BJ (cell line): Measurements from ENCODE around the gene STX2. TPM values are rescaled to one million over a fixed set of nuclear protein-coding genes. Genes with fewer than 3 reads are reported as not detected.
"Not testable (repeated sequence)": the region's sequence is repeated elsewhere in the genome, so short reads cannot be mapped to it uniquely, and the experiment has no call there.

Experiments used
- CTCF ChIA-PET: fragments of 350-600 bp; formaldehyde crosslinking; extraction: SDS; loops from one replicate; lab custom pipeline; 2021; ENCODE audit warnings: antibody characterized with exemption, inconsistent platforms; lab: Yijun Ruan, JAX
- POLR2A ChIA-PET: fragments of 300-600 bp; sonication (Branson Sonifier 250); formaldehyde crosslinking; extraction: SDS; loops from one replicate; lab custom pipeline; 2021; ENCODE audit warnings: antibody characterized with exemption; lab: Charles Lee
- DNase-seq: peaks from one replicate; pipeline ENCODE4 v3.0.0-alpha.2; 2011; ENCODE audit warnings: low read depth
- H3K27me3 ChIP-seq: 2 replicates; pipeline ENCODE4 v1.6.0; 2011; ENCODE audit warnings: low read length; ENCODE audit not compliant: control insufficient read depth, insufficient read depth
- H3K36me3 ChIP-seq: 2 replicates; pipeline ENCODE4 v1.5.1; 2011; ENCODE audit warnings: low read length; ENCODE audit not compliant: control insufficient read depth, insufficient read depth
- H3K4me3 ChIP-seq: 2 replicates; pipeline ENCODE4 v1.5.1; 2011; ENCODE audit warnings: low read depth, mild to moderate bottlenecking, control low read depth, low read length
- polyA plus RNA-seq: library from polyadenylated mRNA; depleted of rRNA; stranded (reverse); fragments of >200 nt; gene quantifications from 2 replicates; pipeline ENCODE4 v1.2.3, GENCODE V29; 2011
- TF ChIP-seq, protein P1 (sequence below): IDR thresholded peaks from 2 replicates; pipeline ENCODE4 v1.5.1; 2011; ENCODE audit warnings: low read depth, mild to moderate bottlenecking, control low read depth, inconsistent platforms, low read length, moderate library complexity; ENCODE audit not compliant: insufficient read depth

Gene STX2
- polyA plus RNA-seq, 1 experiment = 26.0 TPM

DNA sequence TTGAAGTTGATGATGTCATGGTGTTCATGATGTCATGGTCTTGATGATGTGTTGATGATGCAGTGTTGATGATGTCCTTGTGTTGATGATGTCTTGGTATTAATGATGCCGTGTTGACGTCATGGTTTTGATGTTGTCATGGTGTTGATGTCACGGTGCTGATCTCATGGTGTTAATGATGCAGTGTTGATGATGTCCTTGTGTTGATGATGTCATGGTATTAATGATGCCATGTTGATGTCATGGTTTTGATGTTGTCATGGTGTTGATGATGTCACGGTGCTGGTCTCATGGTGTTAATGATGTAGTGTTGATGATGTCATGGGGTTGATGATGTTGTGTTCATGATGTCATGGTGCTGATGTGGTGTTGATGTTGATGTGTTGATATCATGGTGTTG lies 75.0 kb downstream of the STX2 start:
- H3K4me3 ChIP-seq = no peak overlapping the region
- POLR2A ChIA-PET = no interaction called here
- TF ChIP-seq, protein P1, sequence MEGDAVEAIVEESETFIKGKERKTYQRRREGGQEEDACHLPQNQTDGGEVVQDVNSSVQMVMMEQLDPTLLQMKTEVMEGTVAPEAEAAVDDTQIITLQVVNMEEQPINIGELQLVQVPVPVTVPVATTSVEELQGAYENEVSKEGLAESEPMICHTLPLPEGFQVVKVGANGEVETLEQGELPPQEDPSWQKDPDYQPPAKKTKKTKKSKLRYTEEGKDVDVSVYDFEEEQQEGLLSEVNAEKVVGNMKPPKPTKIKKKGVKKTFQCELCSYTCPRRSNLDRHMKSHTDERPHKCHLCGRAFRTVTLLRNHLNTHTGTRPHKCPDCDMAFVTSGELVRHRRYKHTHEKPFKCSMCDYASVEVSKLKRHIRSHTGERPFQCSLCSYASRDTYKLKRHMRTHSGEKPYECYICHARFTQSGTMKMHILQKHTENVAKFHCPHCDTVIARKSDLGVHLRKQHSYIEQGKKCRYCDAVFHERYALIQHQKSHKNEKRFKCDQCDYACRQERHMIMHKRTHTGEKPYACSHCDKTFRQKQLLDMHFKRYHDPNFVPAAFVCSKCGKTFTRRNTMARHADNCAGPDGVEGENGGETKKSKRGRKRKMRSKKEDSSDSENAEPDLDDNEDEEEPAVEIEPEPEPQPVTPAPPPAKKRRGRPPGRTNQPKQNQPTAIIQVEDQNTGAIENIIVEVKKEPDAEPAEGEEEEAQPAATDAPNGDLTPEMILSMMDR = no peak
- CTCF ChIA-PET = no interaction called here
- DNase-seq = no peak
- no peaks in the 10 kb centered on the region for H3K36me3 ChIP-seq
- no peaks in the 10 kb centered on the region for H3K27me3 ChIP-seq

DNA sequence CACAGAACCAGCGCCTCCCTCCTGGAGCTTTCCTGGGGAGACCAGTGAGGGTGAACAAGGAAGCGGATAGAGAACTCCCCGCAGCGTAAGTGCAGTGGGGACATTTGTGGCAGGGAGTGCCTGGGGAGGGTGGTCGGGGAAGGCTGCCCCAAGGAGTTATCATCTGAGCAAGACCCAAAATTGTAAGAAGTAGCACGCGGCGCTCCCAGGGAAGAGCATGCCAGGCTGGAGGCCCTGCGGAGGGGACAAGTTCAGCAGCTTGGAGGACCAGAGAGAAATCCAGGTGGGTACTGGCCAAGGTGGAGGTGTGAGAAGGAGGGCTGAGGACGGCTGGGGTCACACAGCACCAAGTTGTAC lies 76.8 kb downstream of the STX2 start:
- no peak for DNase-seq
- TF ChIP-seq, protein P1 = no peak
- no peaks in the 10 kb centered on the region for H3K27me3 ChIP-seq
- CTCF ChIA-PET = interaction anchor here (2.2 kb wide), 1 partner anchor 14 kb away, joined by 8 read pairs; no protein-coding TSS in a partner anchor
- POLR2A ChIA-PET = no interaction called here
- H3K36me3 ChIP-seq = no peaks in the 10 kb centered on the region
- H3K4me3 ChIP-seq = no peak overlapping the region

DNA sequence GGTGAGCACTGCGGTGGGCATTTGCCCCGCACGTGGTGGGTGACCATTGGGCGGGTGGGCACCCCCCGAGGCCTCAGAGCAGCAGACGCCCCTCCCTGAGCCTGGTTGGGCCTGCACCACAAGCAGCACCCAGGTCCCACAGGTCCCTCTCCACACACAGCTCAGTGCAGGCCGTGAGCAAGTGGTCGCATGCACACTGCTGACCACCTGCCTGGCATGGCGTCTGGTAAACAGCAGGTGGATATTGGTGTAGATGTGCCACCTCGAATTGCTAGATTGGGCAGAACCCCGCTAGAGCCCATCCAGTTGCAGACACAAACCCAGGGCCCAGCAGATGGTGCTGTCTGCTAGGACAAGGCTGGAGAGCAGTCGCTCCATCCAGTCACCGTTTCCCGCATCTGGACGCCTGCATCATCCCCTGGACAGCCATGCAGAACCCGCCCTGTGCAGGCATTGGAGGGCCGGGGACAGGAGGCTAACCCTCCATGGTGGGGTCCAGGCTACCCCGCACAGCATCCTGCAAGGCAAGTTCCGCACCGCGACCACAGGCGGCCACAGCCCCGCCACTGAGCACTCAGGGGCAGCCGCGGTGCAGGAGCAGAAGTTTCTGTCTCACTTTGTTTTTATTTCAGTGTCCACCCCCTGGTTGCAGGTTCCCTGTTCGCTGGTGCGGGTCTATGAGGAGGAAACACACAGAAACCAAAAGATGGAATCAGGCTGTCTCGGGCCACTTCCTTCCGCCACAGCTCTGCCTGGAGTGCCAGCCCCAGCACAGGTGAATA lies 77.3 kb downstream of the STX2 start:
- TF ChIP-seq, protein P1 = peak; percentile 66
- no peak for DNase-seq
- H3K36me3 ChIP-seq = no peaks in the 10 kb centered on the region
- no peaks in the 10 kb centered on the region for H3K27me3 ChIP-seq
- H3K4me3 ChIP-seq = no peak overlapping the region
- ChIA-PET POLR2A (no interaction called here), CTCF (interaction anchor here (2.2 kb wide), 1 partner anchor 14 kb away, joined by 8 read pairs; no protein-coding TSS in a partner anchor)

DNA sequence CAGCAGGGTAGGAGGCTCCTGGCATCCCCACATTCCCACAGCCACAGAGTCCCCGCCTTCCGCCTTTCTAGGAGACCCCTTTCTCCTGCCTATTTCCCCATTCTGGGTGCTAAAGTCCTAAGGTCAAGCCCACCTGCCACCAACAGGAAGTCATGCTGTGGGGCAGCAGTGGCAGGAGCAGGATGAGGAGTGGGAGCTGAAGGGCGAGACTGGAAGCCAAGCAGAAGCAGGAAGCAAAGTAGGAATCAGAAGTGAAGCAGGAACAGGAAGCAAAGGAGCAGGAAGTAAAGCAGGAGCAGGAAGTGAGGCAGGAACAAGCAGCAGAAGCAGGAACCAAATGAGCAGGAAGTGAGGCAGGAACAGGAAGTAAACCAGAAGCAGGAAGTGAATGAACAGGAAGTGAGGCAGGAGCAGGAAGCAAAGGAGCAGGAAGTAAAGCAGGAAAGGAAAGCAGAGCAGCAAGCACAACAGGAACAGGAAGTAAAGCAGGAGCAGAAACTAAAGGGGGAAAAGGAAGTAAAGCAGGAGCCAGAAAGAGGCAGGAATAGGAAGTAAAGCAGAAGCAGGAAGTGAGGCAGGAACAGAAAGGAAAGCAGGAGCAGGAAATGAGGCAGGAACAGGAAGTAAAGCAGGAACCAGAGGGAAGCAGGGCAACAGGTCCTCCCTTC lies 84.7 kb downstream of the STX2 start:
- TF ChIP-seq, protein P1 = no peak
- CTCF ChIA-PET = interaction anchor here (1.3 kb wide), 1 partner anchor 9 kb away, joined by 5 read pairs; no protein-coding TSS in a partner anchor
- no peak for DNase-seq
- Histone ChIP-seq H3K4me3 (no peak overlapping the region), H3K36me3 (no peaks in the 10 kb centered on the region), H3K27me3 (no peaks in the 10 kb centered on the region)
- POLR2A ChIA-PET = no interaction called here

DNA sequence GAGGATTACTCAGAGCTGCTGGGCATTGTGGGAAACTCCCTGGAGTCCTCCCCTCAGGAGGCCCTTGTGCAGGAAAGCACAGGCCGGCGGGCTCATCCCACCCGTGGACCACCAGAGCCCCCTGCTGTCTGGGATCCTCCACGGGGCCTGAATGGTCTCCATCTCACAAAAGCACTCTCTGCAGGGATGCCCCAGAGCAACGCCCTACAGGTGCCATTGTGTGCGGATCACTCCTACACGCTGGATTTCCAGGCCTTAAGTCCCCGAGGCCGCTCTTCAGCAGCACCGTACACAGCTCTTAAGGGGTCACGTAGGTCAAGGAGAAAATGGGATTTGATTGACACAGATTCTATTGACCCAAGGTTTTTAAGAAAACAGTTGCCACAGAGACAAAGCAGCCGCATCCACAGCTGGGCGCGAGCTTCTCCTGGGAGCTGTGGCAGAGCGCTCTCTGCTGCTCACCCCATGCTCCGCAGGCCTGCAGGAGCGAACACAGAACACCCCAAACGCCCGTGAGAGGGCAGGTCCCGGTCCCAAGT lies 86.3 kb downstream of the STX2 start:
- ChIA-PET CTCF (no interaction called here), POLR2A (no interaction called here)
- H3K36me3 ChIP-seq = no peaks in the 10 kb centered on the region
- no peak for DNase-seq
- TF ChIP-seq, protein P1 = no peak
- H3K4me3 ChIP-seq = no peak overlapping the region
- H3K27me3 ChIP-seq = no peaks in the 10 kb centered on the region

DNA sequence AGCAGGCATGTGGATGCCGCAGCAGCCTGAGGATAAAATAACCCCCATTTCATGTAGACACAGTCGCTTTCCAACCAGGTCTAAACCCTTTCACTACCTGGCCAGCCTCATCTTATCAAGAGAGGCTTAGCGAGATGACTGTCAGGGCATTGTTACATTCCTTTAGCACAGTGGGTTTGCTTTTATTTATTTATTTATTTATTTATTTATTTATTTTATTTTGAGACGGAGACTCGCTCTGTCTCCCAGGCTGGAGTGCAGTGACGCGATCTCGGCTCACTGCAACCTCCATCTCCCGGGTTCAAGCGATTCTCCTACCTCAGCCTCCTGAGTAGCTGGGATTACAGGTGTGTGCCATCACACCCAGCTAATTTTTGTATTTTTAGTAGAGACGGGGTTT lies 87.0 kb downstream of the STX2 start:
- CTCF ChIA-PET = not testable (repeated sequence)

More for the DNA sequence above, 87.0 kb downstream of the STX2 start:
- H3K4me3 ChIP-seq, H3K36me3 ChIP-seq, DNase-seq, H3K27me3 ChIP-seq, POLR2A ChIA-PET: not testable (repeated sequence)
